ENCODE results near the gene PLA1A.

- TF ChIP-seq POLR2A (IDR thresholded peaks at IDR 0.05; ENCODE audit: low read depth, low read length), result no peak
- TF ChIP-seq CTCF (IDR thresholded peaks at IDR 0.05; ENCODE audit: extremely low read depth in 1 of 2, insufficient read depth in 1 of 2, low read depth in 1 of 2, low read length in 2 of 2), result no peak
- peak; percentile 36 for TF ChIP-seq FOS (IDR thresholded peaks at IDR 0.05; ENCODE audit: borderline replicate concordance, insufficient read depth, low read length)
Observed at GRCh38 chr3:119627461-119627860, 29.8 kb downstream of the PLA1A start.

All from endothelial cell of umbilical vein (primary cell).